Panc1 (cell line): ENCODE results near the gene ME2. TPM values are rescaled to one million over a fixed set of nuclear protein-coding genes. Genes with fewer than 3 reads are reported as not detected.
A peak's percentile ranks its signal among the peaks of the same experiment; 100 is the strongest.

Experiments used
- ATAC-seq: fragments of 200-7000 bp; cut with Tn5 transposase; 2 replicates; pipeline ENCODE4 v1.9.1; 2020; ENCODE audit warnings: mild to moderate bottlenecking, moderate library complexity
- BruUV-seq: library from RNA; stranded (reverse); fragments of 400-500 nt; replicated peaks from 2 replicates; lab custom pipeline; 2021; lab: Mats Ljungman, UMichigan
- CTCF ChIA-PET: fragments of 300-600 bp; sonication (Branson Sonifier 250); formaldehyde crosslinking; loops from one replicate; lab custom pipeline; 2022; ENCODE audit warnings: antibody characterized with exemption; lab: Charles Lee
- POLR2A ChIA-PET: fragments of 300-600 bp; sonication (Branson Sonifier 250); formaldehyde crosslinking; loops from one replicate; lab custom pipeline; 2022; ENCODE audit warnings: antibody characterized with exemption; lab: Charles Lee
- DNase-seq: peaks from one replicate; pipeline ENCODE4 v3.0.0-alpha.2; 2010; ENCODE audit warnings: low read depth, low spot score
- H3K27ac ChIP-seq: 2 replicates; pipeline ENCODE4 v1.5.1; 2011; ENCODE audit warnings: mild to moderate bottlenecking, low read length, inconsistent platforms
- H3K27me3 ChIP-seq: fragments of 200-500 bp; sonication (Bioruptor generic); 2 replicates; pipeline ENCODE4 v1.6.0; 2014; ENCODE audit warnings: low read length, inconsistent platforms; ENCODE audit not compliant: control insufficient read depth, insufficient read depth
- H3K36me3 ChIP-seq: fragments of 200-500 bp; sonication (Bioruptor generic); 2 replicates; pipeline ENCODE4 v1.5.1; 2014; ENCODE audit warnings: inconsistent platforms, mild to moderate bottlenecking, low read length, moderate library complexity; ENCODE audit not compliant: control insufficient read depth, insufficient read depth
- H3K4me1 ChIP-seq: 2 replicates; pipeline ENCODE4 v1.5.1; 2011; ENCODE audit warnings: inconsistent platforms, mild to moderate bottlenecking, low read length, moderate library complexity; ENCODE audit not compliant: control insufficient read depth, insufficient read depth
- H3K4me3 ChIP-seq, 2 experiments: 2 replicates each; pipeline ENCODE4 v1.5.1; 2011 to 2012; ENCODE audit warnings: low read depth in 2 of 2, low read length in 2 of 2, mild to moderate bottlenecking in 2 of 2, inconsistent platforms in 1 of 2, moderate library complexity in 1 of 2
- H3K9me3 ChIP-seq: fragments of 200-500 bp; sonication (Bioruptor generic); 2 replicates; pipeline ENCODE4 v1.5.1; 2014; ENCODE audit warnings: low read depth, mild to moderate bottlenecking, inconsistent platforms, low read length, moderate library complexity; ENCODE audit not compliant: control insufficient read depth, insufficient read depth
- CTCF ChIP-seq: fragments of 450-650 bp; IDR thresholded peaks from 2 replicates; pipeline ENCODE4 v1.5.1; 2017; ENCODE audit warnings: mild to moderate bottlenecking
- POLR2AphosphoS5 ChIP-seq: IDR thresholded peaks from 2 replicates; pipeline ENCODE4 v1.6.1; 2012; ENCODE audit warnings: mild to moderate bottlenecking, low read depth, low read length, moderate library complexity
- SIN3A ChIP-seq: IDR thresholded peaks from 2 replicates; pipeline ENCODE4 v1.6.1; 2012; ENCODE audit warnings: low read depth, mild to moderate bottlenecking, low read length, moderate library complexity, borderline replicate concordance; ENCODE audit not compliant: insufficient read depth
- TCF7L2 ChIP-seq: IDR thresholded peaks from 2 replicates; pipeline ENCODE4 v1.6.1; 2011; ENCODE audit warnings: mild to moderate bottlenecking, low read depth, low read length, inconsistent platforms
- in situ Hi-C: cut with HindIII; loops from 2 replicates; pipeline ENCODE4 v1.10.0; 2016; ENCODE audit warnings: low sequenced_read_pairs, low pct_unique_long_range_greater_than_20kb
- intact Hi-C: fragments of 100-400 bp; cut with micrococcal nuclease; formaldehyde crosslinking; loops from one replicate; pipeline ENCODE4 v1.10.0; 2022; ENCODE audit not compliant: unreplicated experiment
- total RNA-seq: library from RNA; stranded (reverse); gene quantifications from one replicate; pipeline ENCODE4 v1.2.1, GENCODE V29; 2021; ENCODE audit not compliant: unreplicated experiment
- TF ChIP-seq, protein P1 (sequence below), 2 experiments: IDR thresholded peaks; 2 replicates each; pipeline ENCODE4 v1.6.1; 2011 to 2012; ENCODE audit warnings: low read depth in 2 of 2, control low read depth in 1 of 2, low read length in 1 of 2, mild to moderate bottlenecking in 1 of 2, moderate library complexity in 1 of 2; ENCODE audit not compliant: insufficient read depth in 1 of 2

ME2 gene
- total RNA-seq, 1 experiment from 2014 or later: 38.2 TPM

GRCh38 chr18:50875966-50876536, 2.9 kb upstream of the ME2 start:
- no peaks in the 10 kb centered on the region for H3K27me3 ChIP-seq
- peaks cover 9% of the 10 kb centered on the region for H3K4me1 ChIP-seq
- ChIA-PET CTCF (no interaction called here), POLR2A (no interaction called here)
- H3K9me3 ChIP-seq: no peaks in the 10 kb centered on the region
- intact Hi-C loops: no loop called here
- no peak overlapping the region for H3K4me3 ChIP-seq
- no peak overlapping the region for H3K27ac ChIP-seq
- in situ Hi-C loops: no loop called here
- TF ChIP-seq CTCF (no peak), POLR2AphosphoS5 (no peak), SIN3A (no peak)
- no peaks in the 10 kb centered on the region for H3K36me3 ChIP-seq
- DNase-seq (no peak), ATAC-seq (no peak)
- no TSS peak for BruUV-seq

- intact Hi-C loops: no loop called here
- BruUV-seq: no TSS peak
- DNase-seq (no peak), ATAC-seq (no peak)
- CTCF ChIA-PET: no interaction called here
- Histone ChIP-seq H3K27ac (peak overlapping the region; percentile 82), H3K4me1 (peaks cover 10% of the 10 kb centered on the region), H3K4me3 (peak overlapping the region; percentile 53 to 84), H3K9me3 (no peaks in the 10 kb centered on the region), H3K36me3 (no peaks in the 10 kb centered on the region), H3K27me3 (no peaks in the 10 kb centered on the region)
- no peak for TF ChIP-seq CTCF
- TF ChIP-seq SIN3A: no peak
- TF ChIP-seq POLR2AphosphoS5: no peak
- TF ChIP-seq TCF7L2: no peak
- in situ Hi-C loops: no loop called here
- POLR2A ChIA-PET: no interaction called here
These were observed 1.2 kb upstream of the ME2 start for GRCh38 chr18:50877545-50878265.

- POLR2A ChIA-PET: no interaction called here
- no TSS peak for BruUV-seq
- H3K4me3 ChIP-seq: peak overlapping the region; percentile 53 to 84
- H3K9me3 ChIP-seq: no peaks in the 10 kb centered on the region
- intact Hi-C loops: no loop called here
- DNase-seq (no peak), ATAC-seq (peak; percentile 64)
- peak overlapping the region; percentile 83 for H3K27ac ChIP-seq
- CTCF ChIA-PET: no interaction called here
- in situ Hi-C loops: no loop called here
- H3K27me3 ChIP-seq: no peaks in the 10 kb centered on the region
- TF ChIP-seq, protein P1, sequence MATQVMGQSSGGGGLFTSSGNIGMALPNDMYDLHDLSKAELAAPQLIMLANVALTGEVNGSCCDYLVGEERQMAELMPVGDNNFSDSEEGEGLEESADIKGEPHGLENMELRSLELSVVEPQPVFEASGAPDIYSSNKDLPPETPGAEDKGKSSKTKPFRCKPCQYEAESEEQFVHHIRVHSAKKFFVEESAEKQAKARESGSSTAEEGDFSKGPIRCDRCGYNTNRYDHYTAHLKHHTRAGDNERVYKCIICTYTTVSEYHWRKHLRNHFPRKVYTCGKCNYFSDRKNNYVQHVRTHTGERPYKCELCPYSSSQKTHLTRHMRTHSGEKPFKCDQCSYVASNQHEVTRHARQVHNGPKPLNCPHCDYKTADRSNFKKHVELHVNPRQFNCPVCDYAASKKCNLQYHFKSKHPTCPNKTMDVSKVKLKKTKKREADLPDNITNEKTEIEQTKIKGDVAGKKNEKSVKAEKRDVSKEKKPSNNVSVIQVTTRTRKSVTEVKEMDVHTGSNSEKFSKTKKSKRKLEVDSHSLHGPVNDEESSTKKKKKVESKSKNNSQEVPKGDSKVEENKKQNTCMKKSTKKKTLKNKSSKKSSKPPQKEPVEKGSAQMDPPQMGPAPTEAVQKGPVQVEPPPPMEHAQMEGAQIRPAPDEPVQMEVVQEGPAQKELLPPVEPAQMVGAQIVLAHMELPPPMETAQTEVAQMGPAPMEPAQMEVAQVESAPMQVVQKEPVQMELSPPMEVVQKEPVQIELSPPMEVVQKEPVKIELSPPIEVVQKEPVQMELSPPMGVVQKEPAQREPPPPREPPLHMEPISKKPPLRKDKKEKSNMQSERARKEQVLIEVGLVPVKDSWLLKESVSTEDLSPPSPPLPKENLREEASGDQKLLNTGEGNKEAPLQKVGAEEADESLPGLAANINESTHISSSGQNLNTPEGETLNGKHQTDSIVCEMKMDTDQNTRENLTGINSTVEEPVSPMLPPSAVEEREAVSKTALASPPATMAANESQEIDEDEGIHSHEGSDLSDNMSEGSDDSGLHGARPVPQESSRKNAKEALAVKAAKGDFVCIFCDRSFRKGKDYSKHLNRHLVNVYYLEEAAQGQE (IDR thresholded peaks at IDR 0.05; ENCODE audit: insufficient read depth in 1 of 2, low read depth in 2 of 2, low read length in 1 of 2): no peak
- TF ChIP-seq SIN3A (no peak), CTCF (no peak), TCF7L2 (no peak), POLR2AphosphoS5 (no peak)
- H3K4me1 ChIP-seq: peaks cover 13% of the 10 kb centered on the region
- no peaks in the 10 kb centered on the region for H3K36me3 ChIP-seq
These were observed 592 bp downstream of the ME2 start for GRCh38 chr18:50879302-50880118.
